HG03558 (cell line): Measurements from ENCODE around the gene ECI2.
A peak's percentile ranks its signal among the peaks of the same experiment; 100 is the strongest.
"Not testable (repeated sequence)": the region's sequence is repeated elsewhere in the genome, so short reads cannot be mapped to it uniquely, and the experiment has no call there.

Experiments
- ATAC-seq: cut with Tn5 transposase; IDR thresholded peaks from one replicate; pipeline ENCODE4 v1.9.1; 2021; ENCODE audit warnings: moderate number of reproducible peaks; ENCODE audit not compliant: unreplicated experiment; ENCODE audit errors: extremely low read depth

The ECI2 gene

GRCh38 chr6:4153514-4153985, 18.2 kb upstream of the ECI2 start:
- no peak for ATAC-seq

- ATAC-seq = no peak
These were observed 9.7 kb upstream of the ECI2 start for GRCh38 chr6:4145083-4145482.

- no peak for ATAC-seq
These were observed 3.9 kb upstream of the ECI2 start for GRCh38 chr6:4139272-4139671.

GRCh38 chr6:4138186-4138585, 2.8 kb upstream of the ECI2 start:
- ATAC-seq = no peak

GRCh38 chr6:4136354-4136831, 1.0 kb upstream of the ECI2 start:
- no peak for ATAC-seq

GRCh38 chr6:4135665-4136353, 434 bp upstream of the ECI2 start:
- peak; percentile 45 for ATAC-seq

- no peak for ATAC-seq
These were observed 1.2 kb downstream of the ECI2 start for GRCh38 chr6:4133941-4134838.

GRCh38 chr6:4130357-4130987, 4.9 kb downstream of the ECI2 start:
- ATAC-seq = no peak

- no peak for ATAC-seq
These were observed 5.9 kb downstream of the ECI2 start for GRCh38 chr6:4129446-4129845.

- no peak for ATAC-seq
These were observed 6.6 kb downstream of the ECI2 start for GRCh38 chr6:4128748-4129147.

- no peak for ATAC-seq
These were observed 7.3 kb downstream of the ECI2 start for GRCh38 chr6:4128072-4128471.

- no peak for ATAC-seq
These were observed 9.2 kb downstream of the ECI2 start for GRCh38 chr6:4125933-4126864.

GRCh38 chr6:4125500-4125899, 9.9 kb downstream of the ECI2 start:
- no peak for ATAC-seq

- ATAC-seq = no peak
These were observed 11.0 kb downstream of the ECI2 start for GRCh38 chr6:4124351-4124750.

- no peak for ATAC-seq
These were observed 19.6 kb downstream of the ECI2 start for GRCh38 chr6:4115741-4116140.

- ATAC-seq = no peak
These were observed 21.3 kb downstream of the ECI2 start for GRCh38 chr6:4114123-4114522.

- ATAC-seq = no peak
These were observed 21.7 kb downstream of the ECI2 start for GRCh38 chr6:4113649-4114048.

- ATAC-seq = no peak
These were observed 23.0 kb downstream of the ECI2 start for GRCh38 chr6:4112366-4112765.

- not testable (repeated sequence) for ATAC-seq
These were observed 26.0 kb downstream of the ECI2 start for GRCh38 chr6:4109363-4109815.
